ENCODE results near the gene EFCAB6.

- TF ChIP-seq CTCF (IDR thresholded peaks at IDR 0.05): no peak
- no peak for TF ChIP-seq POLR2A (IDR thresholded peaks at IDR 0.05)
Observed at GRCh38 chr22:43814264-43814663, 2.2 kb upstream of the EFCAB6 start.

Measured in right lobe of liver (tissue), 4 donors.